ENCODE measurements around the gene TMEM245.
"Not testable (repeated sequence)": the region's sequence is repeated elsewhere in the genome, so short reads cannot be mapped to it uniquely, and the experiment has no call there.

The TMEM245 gene

DNA sequence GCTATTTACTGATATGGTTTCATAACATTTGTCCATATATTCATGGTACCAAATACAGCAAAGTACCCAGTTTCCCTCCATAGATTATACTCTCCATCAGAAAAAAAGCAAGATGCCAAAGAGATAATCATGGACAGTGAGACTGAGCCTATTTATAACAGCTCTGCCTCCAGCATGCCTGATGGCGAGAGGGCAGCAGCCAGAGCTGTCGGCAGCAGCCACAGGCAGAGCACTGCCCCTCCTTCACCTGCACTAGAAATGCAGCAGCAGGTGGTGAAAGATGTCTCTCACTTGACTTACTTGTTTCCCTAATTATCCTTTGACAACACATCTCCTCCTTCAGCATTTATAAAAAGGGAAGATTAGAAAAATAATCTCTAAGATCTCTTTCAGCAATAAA, 138.9 kb downstream of the TMEM245 start:
- no peak for DNase-seq

DNA sequence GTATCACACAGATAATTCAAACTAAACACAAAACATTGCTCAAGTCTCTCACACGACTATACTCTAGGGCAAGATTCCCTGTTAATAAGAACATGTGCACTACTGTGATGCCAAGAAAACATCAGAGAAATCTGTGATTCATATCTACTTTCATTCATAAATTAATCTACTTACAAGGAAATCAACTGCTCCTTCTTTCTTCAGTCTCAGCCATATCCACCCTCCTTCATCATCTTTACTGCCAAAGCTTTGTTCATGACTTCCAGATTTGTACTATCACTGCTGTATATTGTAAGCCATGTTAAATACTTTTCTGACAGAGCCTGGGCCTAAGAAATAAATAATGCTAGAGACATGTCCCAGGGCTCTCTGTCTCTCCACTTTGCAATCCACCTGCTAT, 141.5 kb downstream of the TMEM245 start:
- DNase-seq, result no peak

DNA sequence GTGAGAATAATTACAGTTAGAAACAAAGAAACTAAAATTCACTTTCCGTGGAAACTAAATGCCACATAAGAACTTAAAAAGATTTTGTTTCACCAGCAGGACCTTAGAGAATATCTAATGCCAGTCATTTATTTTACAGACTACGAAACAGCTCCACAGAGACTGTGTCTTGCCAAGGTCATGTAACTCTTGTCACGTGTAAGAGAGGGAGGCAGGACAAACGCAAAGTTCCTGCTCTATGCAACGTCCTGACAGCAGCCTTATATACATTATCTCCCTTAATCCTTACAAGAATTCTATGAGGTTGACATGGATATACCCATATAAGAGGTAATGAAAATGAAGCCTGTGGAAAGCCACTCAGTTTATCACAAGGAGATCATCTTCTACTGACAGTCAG, 145.9 kb downstream of the TMEM245 start:
- DNase-seq, result no peak

DNA sequence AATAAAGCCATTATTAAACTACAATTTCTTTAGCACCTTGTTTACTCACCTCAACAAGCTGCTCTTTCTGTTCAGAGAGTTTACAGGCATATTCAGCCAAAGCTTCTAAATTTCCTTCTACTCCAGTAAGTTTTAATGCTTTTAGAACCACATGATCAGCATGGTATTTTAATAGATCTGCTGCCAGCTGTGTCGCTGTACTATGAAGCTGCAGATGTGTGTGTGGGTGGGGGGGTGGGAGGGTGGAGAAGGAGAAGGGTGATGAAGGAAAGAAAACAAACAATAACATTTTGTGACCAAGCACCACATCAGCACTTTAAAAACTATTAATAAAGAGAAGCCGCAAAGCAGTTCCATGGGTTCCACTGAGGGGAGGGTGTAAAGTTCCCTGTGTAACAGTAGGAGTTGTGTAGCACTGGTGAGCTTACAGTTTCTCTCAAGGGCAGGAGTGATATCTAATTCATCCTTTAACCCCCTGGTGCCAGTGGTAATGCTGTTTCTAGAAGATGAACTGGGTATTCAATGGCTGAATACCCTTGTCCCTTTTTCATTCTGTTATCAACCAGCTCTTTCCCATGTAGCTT, 147.0 kb downstream of the TMEM245 start:
- no peak for DNase-seq

DNA sequence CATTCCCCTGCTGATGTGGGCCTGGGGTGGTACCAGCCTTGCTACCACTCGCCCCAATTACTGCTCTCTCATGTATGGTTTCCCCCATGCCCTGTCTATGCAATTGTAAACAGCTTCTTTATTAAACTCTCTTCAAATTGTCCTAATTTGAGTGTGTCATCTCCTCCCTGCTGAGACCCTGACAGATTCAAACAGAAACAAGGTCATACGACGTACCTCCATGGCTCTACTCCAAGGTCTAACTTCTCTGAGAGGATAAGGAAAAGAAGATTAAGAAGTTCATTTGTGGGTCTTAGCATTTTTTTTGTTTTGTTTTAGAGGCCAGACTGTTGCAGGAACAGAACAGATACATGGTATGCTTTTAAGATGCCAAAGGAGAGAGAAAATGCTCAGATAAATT, 147.6 kb downstream of the TMEM245 start:
- no peak for DNase-seq

DNA sequence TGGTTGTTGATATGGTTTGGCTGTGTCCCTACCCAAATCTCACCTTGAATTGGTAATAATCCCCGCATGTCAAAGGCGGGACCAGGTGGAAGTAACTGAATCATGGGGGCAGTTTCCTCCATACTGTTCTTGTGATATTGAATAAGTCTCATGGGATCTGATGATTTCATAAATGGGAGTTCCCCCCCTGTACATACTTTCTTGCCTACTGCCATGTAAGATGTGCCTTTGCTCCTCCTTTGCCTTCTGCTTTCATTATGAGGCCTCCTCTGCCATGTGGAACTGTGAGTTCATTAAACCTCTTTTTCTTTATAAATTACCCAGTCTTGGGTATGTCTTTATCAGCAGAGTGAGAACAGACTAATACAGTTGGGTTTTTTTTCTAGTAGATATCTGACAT, 148.4 kb downstream of the TMEM245 start:
- DNase-seq, result not testable (repeated sequence)

DNA sequence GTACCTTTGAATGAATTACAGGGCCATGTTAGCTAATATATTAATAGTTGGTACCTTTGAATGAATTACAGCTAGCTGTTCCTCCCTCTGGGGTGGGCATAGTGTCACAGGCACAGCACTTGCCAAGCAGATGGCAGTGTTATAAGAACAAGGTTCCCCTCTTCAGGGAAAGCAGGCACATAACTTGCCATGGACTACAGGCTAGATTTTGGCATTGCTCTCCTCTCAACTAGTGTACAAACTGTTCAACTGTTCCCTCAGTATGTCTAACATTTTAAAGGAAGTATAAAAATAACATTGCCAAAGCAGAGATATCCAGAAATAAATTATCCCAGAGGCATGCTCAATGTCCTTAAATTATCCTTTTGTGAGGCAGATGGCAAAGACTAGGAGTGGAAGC, 151.8 kb downstream of the TMEM245 start:
- no peak for DNase-seq
